ENCODE measurements around the gene SMARCC1.
"Not testable (repeated sequence)": the region's sequence is repeated elsewhere in the genome, so short reads cannot be mapped to it uniquely, and the experiment has no call there.

SMARCC1 gene

DNA sequence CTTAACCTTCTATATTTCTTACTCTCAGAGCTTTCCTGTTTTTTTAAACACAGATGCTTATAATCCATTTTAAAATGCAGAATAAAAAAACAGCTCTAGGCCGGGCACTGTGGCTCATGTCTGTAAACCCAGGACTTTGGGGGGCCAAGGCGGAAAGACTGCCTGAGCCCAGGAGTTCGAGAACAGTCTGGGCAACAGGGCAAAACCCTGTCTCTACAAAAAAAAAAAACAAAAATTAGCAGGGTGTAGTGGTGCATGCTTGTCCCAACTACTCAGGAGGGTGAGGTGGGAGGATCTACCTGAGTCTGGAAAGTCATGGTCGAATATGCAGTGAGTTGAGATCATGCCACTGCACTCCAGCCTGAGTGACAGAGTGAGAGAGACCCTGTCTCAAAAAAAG is 15.5 kb downstream of the SMARCC1 start:
- no peak for DNase-seq (ENCODE audit: low read depth)

DNA sequence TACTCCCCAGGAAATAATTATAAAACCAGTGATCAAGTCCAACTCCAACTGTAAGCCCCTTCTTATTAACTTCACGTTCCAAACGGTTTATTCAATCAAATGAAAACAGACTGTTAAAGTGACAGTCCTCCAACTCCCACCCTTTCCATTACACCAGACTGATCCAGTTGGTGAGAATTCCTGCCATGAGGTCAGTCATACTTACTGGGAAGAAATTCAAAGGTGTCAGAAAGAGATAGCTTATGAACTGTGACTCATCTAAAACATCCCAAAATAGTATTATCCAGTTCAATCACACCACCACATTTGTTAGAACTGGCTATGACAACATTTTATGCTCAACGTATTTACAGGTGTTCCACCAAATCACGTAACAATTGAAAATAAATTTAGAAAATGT is 19.5 kb downstream of the SMARCC1 start:
- no peak for DNase-seq (ENCODE audit: low read depth)

- no peak for DNase-seq (ENCODE audit: low read depth)
These were observed 20.6 kb downstream of the SMARCC1 start for GRCh38 chr3:47761046-47761445.

GRCh38 chr3:47760207-47760606 is 21.5 kb downstream of the SMARCC1 start:
- DNase-seq (ENCODE audit: low read depth), result not testable (repeated sequence)

- DNase-seq (ENCODE audit: low read depth), result no peak
These were observed 23.2 kb downstream of the SMARCC1 start for GRCh38 chr3:47758261-47759025.

GRCh38 chr3:47752716-47753115 is 29.0 kb downstream of the SMARCC1 start:
- no peak for DNase-seq (ENCODE audit: low read depth)

DNA sequence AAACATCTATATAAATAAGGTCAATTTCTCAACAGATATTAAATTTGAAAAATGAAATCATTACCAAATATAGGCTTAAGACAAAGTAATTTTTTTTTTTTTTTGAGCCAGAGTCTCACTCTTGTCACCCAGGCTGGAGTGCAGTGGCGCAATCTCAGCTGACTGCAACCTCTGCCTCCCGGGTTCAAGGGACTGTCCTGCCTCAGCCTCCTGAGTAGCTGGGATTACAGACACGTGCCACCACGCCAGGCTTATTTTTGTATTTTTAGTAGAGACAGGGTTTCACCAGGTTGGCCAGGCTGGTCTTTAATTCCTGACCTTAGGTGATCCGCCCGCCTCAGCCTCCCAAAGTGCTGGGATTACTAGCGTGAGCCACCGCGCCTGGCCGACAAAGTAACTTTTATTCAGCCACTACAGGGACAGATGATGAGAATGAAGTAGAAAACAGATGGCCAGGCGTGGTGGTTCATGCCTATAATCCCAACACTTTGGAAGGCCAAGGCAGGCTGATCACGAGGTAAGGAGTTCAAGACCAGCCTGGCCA is 30.8 kb downstream of the SMARCC1 start:
- DNase-seq (ENCODE audit: low read depth), result not testable (repeated sequence)

DNA sequence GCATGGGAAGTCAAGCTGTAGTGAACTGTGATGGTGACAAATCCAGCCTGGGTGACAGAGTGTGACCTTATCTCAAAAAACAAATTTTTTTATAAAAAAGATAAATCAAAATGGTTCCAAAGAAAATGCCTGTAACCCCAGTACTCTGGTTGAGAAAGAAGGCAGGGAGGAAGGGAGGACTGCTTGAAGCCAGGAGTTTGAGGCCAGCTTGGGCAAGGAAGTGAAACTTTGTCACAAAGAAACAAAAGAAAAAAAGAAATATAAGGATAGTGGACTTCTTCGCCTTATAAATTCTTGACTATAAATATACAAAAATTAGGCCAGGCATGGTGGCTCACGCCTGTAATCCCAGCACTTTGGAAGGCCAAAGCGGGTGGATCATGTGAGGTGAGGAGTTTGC is 34.1 kb downstream of the SMARCC1 start:
- DNase-seq (ENCODE audit: low read depth), result no peak

GRCh38 chr3:47746264-47746663 is 35.4 kb downstream of the SMARCC1 start:
- DNase-seq (ENCODE audit: low read depth), result no peak

DNA sequence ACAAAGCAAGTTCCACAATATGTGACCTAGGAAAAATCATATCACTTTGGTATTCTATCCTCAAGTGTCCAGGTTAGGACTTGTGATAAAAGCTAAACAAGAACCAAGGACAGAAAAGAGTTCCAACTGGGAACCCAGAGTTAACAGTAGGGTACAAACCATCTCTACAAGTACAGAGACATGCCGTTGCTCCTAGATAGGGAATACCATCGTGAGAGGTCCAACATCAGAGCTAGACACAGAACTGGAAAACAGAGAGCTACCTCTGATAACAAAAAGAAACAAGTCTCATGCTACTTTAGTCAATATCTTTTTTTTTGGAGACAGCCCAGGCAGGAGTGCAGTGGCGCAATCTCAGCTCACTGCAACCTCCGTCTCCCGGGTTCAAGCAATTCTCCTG is 37.8 kb downstream of the SMARCC1 start:
- no peak for DNase-seq (ENCODE audit: low read depth)

GRCh38 chr3:47743352-47743751 is 38.3 kb downstream of the SMARCC1 start:
- DNase-seq (ENCODE audit: low read depth), result not testable (repeated sequence)

DNA sequence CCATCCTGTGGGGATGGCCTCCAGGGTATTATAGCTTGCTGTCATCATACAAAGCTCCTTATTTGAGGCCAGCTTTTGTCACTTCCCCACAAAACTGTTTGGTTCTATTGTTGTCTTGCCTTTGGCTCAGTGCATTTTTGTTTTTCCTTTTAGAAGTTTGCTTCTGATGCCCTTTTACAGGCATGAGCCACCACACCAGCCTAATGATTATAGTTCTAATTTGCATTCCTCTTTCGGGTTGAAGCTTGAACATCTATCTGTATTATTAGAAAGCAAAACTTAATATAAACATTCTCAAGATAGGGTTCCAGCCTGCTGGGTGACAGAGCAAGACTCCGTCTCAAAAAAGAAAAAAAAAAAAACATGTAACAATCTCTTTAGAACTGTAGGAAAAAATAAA is 39.8 kb downstream of the SMARCC1 start:
- DNase-seq (ENCODE audit: low read depth), result no peak

DNA sequence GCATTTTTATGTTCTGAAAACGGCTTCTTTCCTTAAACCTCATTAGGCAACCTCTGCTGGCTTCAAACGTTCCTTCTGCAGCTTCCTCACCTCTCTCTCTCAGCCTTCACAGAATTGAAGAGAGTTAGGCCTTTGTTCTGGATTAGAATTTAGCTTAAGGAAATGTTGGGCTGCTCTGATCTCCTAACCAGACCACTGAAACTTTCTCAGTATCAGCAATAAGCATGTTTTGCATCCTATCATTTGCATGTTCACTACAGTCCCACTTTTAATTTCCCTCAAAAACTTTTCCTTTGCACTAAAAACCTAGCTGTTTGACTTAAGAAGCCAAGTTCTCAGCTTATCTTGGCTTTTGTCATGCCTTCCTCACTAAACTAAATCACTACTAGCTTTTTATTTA is 49.5 kb downstream of the SMARCC1 start:
- DNase-seq (ENCODE audit: low read depth), result no peak

DNA sequence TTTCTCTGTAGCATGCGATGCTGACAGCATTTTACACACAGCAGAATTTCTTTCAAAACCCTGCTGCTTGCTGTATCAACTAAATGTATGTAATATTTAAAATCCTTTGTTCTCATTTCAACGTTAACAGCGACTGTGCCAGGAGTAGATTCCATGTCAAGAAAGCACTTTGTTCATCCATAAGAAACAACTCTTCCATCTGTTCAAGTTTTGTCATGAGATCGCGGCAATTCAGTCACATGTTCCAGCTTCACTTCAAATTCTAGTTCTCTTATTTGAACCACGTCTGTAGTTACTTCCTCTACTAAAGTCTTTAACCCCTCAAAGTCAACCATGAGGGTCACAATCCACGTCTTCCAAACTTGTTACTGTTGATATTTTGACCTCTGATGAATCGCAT is 50.6 kb downstream of the SMARCC1 start:
- no peak for DNase-seq (ENCODE audit: low read depth)

DNA sequence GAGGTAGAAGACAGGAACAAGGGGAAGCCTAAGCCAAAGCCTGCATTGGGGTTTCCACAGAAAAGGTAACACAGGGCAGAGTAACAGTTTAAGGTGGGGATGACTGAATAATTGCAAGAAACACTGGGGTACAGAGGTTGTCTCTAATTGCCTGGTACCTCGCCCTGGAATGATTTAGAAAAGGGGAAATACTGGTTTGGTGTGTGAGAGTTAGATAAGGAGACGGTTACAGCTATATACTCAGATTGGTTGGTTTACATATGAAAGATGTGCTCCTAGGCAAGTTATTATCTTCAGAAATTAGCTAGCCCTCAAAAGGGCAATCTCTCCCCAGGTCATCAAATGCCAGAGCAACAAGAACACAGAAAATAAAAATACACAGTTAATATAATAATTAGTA is 58.8 kb downstream of the SMARCC1 start:
- DNase-seq (ENCODE audit: low read depth), result no peak

GRCh38 chr3:47717448-47717847 is 64.2 kb downstream of the SMARCC1 start:
- not testable (repeated sequence) for DNase-seq (ENCODE audit: low read depth)

DNA sequence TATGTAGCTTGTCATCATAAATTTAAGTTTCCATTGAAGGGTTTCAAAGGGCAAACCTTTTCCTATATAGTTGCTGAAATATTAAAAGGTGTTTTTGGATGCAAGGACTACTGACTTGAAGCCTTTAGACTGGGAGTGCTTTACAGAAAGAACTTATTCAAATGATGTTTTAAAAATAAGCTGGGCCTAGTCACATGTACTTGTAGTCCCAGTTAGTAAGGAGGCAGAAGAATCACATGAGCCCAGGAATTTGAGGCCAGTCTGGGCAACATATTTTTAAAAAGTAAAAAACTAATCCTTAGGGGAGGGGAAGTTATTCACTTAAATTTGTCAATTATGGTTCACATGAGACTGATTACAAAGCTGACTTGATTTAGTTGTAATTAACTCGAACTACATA is 65.0 kb downstream of the SMARCC1 start:
- no peak for DNase-seq (ENCODE audit: low read depth)

GRCh38 chr3:47715928-47716327 is 65.8 kb downstream of the SMARCC1 start:
- no peak for DNase-seq (ENCODE audit: low read depth)

DNA sequence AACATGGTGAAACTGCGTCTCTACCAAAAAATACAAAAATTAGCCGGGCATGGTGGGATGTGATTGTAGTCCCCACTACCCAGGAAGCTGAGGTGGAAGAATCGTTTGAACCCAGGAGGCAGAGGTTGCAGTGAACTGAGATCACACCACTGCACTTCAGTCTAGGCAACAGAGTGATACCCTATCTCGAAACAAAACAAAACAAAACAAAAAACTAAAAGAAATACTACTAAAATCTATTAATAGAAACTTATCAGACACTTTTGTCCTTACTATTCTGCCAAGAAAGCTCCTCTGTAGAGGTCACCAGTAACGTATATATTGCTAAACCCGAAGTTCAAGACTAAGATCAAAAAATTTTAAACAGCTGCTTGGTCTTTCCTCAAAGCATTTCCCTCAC is 67.1 kb downstream of the SMARCC1 start:
- no peak for DNase-seq (ENCODE audit: low read depth)

GRCh38 chr3:47713655-47714054 is 68.0 kb downstream of the SMARCC1 start:
- no peak for DNase-seq (ENCODE audit: low read depth)

GRCh38 chr3:47712398-47712797 is 69.3 kb downstream of the SMARCC1 start:
- no peak for DNase-seq (ENCODE audit: low read depth)

- no peak for DNase-seq (ENCODE audit: low read depth)
These were observed 70.1 kb downstream of the SMARCC1 start for GRCh38 chr3:47711596-47711995.

GRCh38 chr3:47705391-47705790 is 76.3 kb downstream of the SMARCC1 start:
- no peak for DNase-seq (ENCODE audit: low read depth)

DNA sequence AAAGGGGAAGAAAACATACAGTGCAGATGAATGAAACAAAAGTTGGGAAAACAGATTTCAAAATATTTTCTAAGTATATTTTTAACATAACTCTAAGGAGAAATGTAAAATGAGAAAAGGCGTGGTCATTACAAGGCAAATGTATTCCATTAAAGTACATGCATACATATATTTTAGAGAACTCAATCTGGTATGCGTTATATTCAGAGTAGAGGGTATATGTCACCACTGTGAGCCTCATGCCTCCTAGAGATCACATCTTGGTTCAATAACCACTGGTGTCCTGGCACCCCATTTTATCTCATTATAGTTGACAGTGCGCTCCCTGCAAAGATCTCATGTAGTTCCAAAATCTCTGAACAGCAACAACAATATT is 77.5 kb downstream of the SMARCC1 start:
- DNase-seq (ENCODE audit: low read depth), result no peak
